GM21737 (cell line): ENCODE measurements around the gene LEKR1.
"Not testable (repeated sequence)": the region's sequence is repeated elsewhere in the genome, so short reads cannot be mapped to it uniquely, and the experiment has no call there.

Source experiments
- ATAC-seq: cut with Tn5 transposase; IDR thresholded peaks from one replicate; pipeline ENCODE4 v1.9.1; 2021; ENCODE audit warnings: mild to moderate bottlenecking, moderate library complexity; ENCODE audit not compliant: unreplicated experiment

The LEKR1 gene

DNA sequence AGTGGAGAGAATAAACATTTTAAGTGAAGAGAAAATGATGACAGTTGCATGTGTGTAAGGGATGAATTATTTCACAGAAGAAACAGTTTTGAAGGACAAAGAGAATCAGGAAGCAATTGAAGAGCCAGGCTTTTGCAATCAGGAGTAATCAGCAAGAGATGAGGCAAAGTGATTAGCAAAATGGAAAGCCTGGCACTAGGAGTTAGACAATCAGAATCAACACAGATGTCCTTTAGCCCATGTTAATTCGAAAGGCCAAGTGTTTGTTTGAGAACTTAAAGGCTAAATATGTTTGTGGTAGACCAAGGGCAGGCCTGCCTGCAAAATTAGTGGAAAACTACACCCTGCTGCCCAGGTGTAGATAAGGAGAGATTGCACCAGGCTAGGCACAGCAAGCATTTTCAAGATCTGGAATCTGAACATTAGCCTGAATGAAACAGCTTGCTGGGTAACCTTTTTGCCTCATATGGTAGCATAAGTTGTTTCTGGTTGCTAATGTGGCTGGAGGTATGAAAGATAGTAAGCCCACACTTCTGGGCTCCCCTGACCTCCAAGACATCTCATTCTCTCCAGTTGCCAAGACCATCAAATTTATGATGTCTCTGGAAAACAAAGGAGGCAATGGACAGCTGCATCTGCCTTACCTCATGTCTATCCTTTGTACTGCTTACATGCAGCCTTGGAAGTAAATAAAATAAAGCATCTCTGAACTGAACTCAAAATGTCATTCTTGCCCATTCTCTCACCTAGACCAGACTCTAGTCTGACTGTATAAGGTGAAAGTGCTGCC is 22.0 kb upstream of the LEKR1 start:
- ATAC-seq, result no peak

DNA sequence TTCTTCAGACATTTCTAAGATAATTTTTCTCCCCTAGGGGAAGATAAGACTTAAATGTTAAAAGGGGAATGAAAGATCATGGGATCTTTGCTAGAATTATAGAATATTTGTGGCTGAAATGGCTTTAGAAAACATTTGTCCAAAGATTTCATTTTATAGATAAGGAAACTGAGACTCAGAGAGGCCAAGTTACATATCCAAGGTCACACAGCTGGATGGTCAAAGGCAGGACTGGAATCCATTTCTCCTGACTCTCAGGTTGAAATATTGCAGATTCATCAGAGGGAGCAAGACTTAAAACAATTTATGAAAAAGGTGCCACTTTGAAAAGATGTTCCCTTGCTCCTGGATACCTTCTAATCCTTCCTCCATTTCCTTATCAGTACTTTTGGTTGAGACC is 19.5 kb upstream of the LEKR1 start:
- no peak for ATAC-seq

GRCh38 chr3:156808025-156808424 is 18.1 kb upstream of the LEKR1 start:
- no peak for ATAC-seq

DNA sequence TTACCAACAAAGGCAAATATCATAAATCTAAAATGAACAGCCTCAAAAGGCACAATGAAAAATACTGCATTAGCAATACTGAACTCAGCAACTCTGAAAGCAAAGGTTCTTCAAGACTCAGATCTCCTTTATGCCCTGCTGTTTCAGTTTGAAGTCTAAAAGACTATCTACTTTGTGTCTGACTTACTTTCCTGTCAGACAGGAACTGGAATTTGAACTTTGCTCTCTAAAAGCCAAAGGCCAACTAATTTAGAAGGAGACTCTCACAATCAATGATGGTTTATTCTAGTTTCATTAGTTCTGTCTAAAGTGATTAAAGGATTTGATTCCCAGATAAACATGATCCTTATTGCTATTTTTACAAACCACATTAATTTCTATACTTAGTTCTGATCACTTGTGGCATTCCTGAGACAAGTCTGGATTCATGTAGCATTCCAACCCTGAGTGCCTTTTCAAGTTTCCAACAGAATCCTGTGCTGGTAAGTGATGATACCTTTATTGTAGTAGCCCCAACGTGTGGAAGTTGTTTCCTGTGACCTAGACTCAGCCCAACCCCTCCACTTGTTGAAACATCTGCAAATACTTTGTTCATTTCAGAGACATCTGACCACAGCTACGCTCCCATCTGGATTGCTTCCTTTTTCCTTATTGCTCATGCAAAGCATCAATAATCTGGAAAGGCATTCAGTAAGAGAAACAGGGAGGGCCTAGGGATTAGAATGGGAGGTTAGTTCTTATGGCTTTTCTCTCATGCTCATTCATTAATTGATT is 14.9 kb upstream of the LEKR1 start:
- ATAC-seq, result no peak

DNA sequence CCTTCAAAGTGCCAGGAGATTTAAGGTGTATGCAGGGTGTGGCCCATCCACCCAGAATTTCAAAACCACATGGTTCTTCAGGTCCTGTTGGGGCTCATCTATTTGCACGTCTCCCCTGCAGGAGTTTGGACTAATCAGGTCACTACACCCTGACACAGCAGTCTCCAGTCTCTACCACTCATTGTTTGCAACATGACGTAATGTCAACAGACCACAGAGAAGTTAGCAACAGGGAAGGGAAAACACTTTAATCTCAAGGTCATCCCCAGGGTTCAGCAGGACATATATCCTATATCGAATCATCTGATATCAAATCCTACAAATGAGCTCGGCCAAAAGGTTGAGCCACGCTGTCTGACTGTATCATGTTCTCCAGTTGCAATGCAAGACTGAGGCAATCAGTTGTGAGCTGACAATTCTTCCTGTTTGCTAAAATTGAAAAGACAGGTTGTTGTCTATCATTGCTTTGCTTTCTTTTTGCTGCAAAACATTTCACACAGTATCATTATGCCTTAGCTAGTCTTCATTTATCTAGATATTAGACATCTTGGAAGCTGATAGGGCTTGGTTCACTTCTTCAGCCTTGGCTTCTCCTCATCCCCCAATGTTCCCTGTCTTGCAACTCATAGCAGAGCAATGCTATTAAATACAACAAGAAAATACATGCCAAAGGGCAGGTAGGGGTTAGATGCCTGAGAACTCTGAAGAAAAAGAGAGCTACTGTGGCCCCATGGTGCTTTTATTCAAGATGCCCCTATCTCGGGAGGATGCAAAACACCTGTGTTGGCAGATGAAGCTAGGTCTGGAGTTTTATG is 13.4 kb upstream of the LEKR1 start:
- no peak for ATAC-seq

GRCh38 chr3:156814295-156814694 is 11.9 kb upstream of the LEKR1 start:
- no peak for ATAC-seq

DNA sequence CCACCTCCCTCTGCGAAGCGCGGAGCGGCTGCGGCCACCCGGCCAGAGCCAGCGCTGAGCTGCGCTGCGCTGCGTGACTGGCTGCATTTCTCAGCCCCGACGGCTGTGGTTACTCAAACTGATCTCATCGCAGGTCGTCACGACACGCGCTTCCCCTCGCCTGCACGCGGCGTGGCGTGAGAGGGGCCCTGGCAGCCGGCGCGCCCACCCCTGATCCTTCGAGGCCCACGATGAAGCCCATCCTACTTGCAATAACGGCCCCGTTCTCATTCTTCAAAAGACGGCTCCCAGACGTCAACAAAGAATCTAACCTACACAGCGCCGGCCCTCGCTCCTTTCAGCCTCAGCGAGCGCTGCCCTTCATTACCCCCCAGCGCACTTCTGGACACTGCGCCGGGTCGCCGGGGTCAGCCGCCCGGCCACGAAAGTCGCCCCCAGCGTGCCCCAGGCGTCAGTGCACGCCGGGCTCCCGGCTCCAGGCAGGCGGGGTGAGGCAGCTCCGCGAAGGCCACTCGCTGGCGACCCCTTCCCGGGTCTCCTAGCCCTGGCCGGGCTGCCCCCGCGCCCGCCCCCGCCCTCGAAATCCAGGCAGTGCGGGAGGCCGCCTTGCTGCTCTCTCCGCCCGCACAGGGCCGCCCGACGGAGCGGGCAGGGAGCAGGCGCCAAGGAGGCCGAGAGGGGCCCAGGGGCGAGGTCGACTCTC is 9.9 kb upstream of the LEKR1 start:
- ATAC-seq, result peak; percentile 29

DNA sequence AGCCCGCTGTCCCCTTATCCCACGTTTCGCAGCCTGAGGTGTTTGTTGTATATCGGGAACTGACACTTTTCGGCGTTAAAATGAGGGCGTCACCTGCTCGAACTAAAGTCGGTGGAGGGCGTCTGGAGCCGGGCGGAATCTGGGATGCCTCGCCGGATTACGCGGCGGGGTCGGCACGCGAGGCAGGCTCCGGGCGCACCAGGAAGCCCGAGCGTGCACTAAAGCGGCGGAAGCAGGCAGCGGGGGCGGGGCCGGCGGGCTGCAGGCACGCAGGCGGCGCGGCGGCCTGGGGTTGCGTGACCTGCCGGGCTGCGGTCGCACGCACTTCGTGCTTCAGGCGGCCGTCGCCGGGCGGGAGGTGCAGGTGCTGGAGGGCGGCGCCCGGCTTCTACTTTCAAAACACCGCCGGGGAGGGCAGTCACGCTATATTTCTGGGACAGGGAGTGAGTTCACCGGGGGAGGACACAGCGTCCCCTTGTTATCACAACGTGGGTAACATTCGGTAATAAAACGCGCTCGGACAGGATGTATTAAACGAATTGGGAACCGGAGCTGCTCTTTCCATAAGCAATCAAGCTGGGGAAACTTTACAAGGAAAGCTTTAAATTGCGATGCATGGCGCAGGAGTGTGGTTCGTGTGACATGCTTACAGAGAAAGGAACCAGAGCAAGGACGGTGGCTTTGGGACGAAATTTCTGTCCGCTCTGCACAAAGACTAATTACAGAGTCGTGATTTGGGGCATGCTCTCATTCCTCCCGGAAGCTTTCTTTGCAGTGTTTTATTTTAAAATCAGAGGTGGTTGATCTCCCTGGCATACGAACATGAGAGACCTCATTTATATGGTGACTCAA is 9.1 kb upstream of the LEKR1 start:
- peak; percentile 73 for ATAC-seq

DNA sequence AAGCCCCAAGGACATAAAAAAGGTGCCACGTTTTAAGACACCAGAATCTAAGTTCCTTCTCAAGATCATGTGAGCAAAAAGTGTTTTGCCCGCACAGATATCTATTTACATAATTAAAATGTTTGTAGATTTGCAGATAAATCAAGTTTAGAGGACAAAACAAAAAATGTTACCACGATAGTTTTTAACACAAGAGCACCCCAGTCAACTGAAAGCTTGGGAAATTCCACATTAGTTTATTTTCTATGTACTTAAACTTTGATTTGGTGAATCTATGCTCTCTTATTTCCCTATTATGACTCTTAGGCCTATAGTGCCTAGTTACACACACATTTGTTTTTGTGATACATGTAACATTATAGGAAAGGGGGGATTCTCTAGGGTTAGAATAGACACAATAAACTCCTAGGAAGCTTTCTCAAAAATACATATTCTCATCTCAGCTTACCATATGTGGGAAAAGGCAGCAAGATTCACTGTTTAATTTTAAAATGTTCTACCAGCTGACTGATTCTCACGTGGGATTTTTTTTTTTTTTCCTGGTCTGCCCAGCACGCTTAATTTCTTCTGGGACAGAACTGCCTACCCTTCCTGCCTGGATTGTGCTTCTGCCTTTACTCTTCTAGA is 8.4 kb upstream of the LEKR1 start:
- no peak for ATAC-seq

DNA sequence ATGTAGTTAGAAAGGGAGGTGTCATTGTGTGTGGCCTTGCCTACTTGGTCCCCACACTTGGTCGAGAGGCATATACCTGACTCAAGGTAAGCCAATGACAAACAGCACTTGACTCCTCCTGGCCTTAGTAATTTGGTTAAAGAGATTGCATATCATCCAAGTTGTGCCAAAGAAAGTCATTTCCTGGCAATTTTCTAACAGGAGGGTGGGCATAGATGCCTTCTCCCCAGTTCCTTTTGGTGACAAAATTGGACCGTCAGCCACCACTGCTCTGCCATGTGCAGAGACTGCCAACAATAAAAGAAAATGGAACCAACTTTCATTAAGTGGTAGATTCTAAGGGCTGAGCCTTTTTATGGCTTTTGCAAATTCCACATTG is 7.9 kb upstream of the LEKR1 start:
- no peak for ATAC-seq

DNA sequence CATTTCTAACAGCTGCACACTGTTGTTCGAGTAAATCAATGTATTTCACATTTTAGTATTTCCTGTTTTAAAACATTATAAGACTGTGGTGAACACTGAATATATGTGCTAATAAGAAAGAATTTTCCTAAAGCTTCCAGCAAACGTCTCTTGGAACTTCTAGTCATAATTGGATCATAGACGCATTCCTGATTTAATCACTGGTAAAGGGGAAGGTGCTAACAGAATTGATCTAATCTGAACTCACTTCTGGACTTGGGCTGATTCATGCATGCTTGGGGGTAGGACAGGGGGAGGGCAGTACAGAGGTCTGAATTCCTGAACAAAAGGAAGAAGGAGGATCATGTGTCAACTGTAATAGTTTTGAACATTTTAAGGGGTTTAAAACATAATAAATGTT is 7.3 kb upstream of the LEKR1 start:
- no peak for ATAC-seq

- no peak for ATAC-seq
These were observed 6.1 kb upstream of the LEKR1 start for GRCh38 chr3:156819842-156820691.

DNA sequence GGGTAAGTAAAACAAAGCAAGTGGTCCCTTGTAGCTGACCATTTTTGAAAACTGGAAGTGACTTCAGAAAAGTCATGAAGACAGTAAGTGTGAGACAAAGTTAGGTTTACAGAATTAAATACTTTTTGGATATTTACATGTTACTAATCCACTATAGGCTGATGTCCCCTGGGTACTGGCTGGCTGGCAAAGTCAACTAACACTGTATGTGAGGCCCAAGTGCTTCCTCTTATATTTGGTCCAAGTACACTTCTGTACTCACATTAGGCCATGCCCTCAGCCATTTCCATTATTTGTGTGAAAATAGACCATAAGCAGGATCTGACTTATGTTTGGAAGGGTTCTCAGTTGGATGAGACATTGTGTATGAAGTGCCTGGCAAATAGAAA is 5.5 kb upstream of the LEKR1 start:
- ATAC-seq, result no peak

DNA sequence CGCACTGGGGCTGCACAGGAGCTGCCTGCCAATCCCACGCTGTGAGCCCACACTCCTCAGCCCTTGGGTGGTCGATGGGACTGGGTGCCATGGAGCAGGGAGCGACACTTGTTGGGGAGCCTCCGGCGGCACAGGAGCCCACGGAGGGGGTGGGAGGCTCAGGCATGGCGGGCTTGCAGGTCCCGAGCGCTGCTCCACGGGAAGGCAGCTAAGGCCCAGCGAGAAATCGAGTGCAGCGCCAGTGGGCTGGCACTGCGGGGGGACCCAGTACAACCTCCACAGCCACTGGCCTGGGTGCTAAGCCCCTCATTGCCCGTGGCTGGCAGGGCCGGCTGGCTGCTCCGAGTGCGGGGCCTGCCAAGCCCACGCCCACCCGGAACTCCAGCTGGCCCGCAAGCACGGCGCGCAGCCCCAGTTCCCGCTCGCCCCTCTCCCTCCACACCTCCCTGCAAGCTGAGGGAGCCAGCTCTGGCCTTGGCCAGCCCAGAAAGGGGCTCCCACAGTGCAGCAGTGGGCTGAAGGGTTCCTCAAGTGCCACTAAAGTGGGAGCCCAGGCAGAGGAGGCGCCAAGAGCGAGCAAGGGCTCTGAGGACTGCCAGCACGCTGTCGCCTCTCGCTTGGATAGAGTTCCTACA is 3.4 kb upstream of the LEKR1 start:
- ATAC-seq, result not testable (repeated sequence)

GRCh38 chr3:156825795-156826143 is 384 bp upstream of the LEKR1 start:
- peak; percentile 48 for ATAC-seq

DNA sequence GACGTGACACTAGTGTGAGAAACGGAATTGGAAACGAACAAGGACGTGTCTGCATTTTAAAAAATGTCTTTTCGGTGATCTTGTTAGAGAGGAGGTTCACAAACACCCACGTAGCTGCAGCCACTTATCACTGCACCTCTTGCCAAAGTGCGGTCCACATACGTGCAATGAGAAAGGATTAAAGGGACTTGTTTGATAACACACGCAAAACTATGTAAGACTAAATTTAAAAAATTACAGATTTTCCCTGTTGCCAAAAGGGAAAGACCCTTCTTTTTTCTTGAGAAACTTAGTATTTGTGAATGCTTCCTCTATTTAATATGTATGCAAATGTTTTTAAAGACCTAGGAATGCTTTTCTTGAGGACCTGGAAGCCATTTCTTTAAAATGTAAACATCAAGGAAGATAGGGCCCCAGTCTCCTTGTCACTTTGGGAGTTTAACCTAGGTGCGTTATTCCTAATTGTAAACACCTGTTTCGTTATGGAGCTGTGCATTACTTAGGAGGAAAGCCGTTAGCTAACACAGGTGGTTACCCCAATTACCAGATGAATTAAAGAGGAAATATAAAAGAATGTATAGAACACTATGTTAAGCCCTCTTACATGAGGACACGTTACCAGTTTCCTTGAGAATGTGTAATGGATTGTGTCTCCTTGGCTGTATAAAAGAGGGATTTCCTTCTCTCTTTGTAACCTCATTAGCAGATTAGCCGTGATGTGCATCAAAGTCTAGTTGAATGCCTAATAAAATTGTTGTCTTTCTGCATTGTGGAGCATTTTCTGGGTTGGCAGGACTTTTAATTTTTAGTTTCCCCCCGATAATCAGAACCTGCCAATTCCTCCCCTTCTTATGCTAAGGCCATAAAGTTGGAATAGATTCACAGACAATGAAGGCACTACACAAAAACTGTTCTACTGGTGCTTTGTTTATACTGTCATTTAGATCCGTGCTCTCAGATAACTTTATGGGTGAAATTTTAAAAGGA is 1.0 kb downstream of the LEKR1 start:
- peak; percentile 19 for ATAC-seq

DNA sequence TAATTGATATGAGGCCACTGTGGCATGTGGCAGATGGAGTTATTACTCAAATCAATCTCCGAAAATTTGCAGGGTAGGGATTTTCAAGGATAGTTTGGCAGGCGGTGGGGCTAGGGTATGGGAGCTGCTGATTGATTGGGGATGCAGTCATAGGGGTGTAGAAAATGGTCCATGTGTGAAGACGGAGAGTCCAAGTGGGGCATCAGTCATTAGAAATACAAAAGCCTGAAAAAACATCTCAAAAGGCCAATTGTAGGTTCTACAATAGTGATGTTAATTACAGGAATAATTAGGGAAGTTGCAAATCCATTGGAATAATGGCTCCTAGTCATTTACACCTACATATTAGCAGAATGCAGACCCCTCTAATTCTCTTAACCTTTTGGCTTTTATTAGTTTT is 4.9 kb downstream of the LEKR1 start:
- ATAC-seq, result no peak
